ENCODE measurements around the gene EPN2. TPM values are rescaled to one million over a fixed set of nuclear protein-coding genes. Genes with fewer than 3 reads are reported as not detected.

EPN2 gene
- total and polyA plus RNA-seq, 3 donors from 2014 or later, result 60.0 to 66.5 (median 61.1) TPM

DNA sequence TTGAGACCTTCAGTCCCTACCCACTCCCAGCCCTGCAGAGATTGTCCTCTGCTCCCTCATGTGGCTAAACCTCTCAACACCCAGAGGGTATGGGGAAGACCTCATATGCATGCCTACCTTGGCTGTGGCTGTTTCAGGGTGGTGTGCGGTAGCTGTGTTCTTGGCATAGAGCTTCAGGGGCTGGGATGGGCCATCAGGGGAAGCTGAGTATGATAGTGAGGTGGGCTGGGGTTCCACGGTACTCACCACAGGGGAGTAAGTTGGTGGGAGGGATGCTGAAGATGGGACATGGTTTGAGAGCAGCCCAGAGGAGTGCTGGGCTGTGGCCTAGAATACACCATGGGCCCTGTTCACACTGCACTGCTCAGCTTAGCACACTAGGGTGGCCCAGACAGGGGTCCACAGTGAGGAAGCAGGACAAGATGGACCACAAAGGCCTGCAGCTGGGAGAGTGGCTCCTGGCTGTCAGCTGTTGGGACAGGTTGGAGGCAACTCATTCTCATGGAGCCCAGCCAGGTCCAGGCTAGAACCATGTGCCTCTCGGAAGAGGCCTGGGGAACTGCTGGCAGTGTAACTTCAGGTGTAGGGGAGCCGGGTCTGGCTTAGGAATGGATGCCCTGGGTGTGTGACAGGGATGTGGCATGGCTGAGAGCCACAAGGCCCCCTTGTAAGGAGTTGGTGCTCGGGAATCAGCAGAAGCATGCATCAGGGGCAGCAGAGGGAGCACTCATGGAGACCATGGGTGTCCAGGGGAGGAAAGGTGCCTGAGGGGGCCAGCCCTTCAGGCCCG is 146.7 kb downstream of the EPN2 start:
- TF ChIP-seq, protein P1, sequence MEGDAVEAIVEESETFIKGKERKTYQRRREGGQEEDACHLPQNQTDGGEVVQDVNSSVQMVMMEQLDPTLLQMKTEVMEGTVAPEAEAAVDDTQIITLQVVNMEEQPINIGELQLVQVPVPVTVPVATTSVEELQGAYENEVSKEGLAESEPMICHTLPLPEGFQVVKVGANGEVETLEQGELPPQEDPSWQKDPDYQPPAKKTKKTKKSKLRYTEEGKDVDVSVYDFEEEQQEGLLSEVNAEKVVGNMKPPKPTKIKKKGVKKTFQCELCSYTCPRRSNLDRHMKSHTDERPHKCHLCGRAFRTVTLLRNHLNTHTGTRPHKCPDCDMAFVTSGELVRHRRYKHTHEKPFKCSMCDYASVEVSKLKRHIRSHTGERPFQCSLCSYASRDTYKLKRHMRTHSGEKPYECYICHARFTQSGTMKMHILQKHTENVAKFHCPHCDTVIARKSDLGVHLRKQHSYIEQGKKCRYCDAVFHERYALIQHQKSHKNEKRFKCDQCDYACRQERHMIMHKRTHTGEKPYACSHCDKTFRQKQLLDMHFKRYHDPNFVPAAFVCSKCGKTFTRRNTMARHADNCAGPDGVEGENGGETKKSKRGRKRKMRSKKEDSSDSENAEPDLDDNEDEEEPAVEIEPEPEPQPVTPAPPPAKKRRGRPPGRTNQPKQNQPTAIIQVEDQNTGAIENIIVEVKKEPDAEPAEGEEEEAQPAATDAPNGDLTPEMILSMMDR (IDR thresholded peaks at IDR 0.05), result no peak
- TF ChIP-seq POLR2A (IDR thresholded peaks at IDR 0.05), result no peak
- Histone ChIP-seq H3K9me3 (no peaks in the 10 kb centered on the region), H3K4me1 (peaks cover 55% of the 10 kb centered on the region), H3K4me3 (no peak overlapping the region), H3K27ac (peak overlapping the region; percentile 79 to 87), H3K27me3 (no peaks in the 10 kb centered on the region), H3K36me3 (ENCODE audit: low read depth, missing control alignments) (no peaks in the 10 kb centered on the region)
- intact Hi-C loops (cut with DNase I; ENCODE audit: low total_unique reads), result no loop called here
- DNase-seq, result no peak
- WGBS, 2 donors, result 81 to 90% methylated on average over 3 to 6 of the region's 6 CpGs

DNA sequence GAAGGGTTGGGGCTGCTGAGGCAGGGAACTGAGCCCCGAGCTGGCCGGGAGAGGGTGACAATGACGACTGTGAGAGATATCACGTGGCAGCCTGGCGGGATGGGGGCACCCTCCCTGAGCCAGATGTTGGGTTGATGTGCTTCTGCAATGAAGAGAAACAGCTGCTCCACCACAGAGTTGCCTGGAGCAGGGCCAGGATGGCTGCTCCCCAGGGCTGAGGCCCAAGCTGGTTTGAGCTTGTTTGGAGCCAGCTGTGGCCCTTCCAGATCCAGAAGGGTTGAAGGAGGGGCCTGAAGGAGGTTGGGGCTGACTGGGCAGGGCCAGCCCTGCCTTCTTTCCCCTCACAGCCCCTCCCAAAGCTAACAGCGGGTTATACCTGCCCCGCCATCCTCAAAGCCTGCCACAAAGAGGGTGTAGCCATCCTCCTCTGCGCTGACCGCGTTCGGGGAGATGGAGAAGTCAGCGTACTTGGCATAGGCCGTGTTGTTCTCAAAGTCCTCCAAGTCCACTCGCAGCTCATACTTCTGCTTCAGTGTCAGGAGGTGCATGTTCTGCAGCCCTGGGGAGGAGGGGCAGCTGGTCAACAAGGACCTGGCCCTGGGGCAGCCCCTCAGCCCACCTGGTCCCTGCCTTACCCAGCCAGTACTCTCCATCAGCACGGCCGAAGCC is 147.7 kb downstream of the EPN2 start:
- no peak overlapping the region for H3K4me3 ChIP-seq
- no peaks in the 10 kb centered on the region for H3K36me3 ChIP-seq (ENCODE audit: low read depth, missing control alignments)
- intact Hi-C loops (cut with DNase I; ENCODE audit: low total_unique reads), result no loop called here
- H3K4me1 ChIP-seq, result peaks cover 55% of the 10 kb centered on the region
- WGBS, 2 donors, result 51 to 54% methylated on average over 5 to 16 of the region's 16 CpGs
- DNase-seq, result peak; percentile 67
- peak overlapping the region; percentile 79 to 87 for H3K27ac ChIP-seq
- H3K27me3 ChIP-seq, result no peaks in the 10 kb centered on the region
- TF ChIP-seq, protein P1 (IDR thresholded peaks at IDR 0.05), result no peak
- no peak for TF ChIP-seq POLR2A (IDR thresholded peaks at IDR 0.05)
- no peaks in the 10 kb centered on the region for H3K9me3 ChIP-seq

DNA sequence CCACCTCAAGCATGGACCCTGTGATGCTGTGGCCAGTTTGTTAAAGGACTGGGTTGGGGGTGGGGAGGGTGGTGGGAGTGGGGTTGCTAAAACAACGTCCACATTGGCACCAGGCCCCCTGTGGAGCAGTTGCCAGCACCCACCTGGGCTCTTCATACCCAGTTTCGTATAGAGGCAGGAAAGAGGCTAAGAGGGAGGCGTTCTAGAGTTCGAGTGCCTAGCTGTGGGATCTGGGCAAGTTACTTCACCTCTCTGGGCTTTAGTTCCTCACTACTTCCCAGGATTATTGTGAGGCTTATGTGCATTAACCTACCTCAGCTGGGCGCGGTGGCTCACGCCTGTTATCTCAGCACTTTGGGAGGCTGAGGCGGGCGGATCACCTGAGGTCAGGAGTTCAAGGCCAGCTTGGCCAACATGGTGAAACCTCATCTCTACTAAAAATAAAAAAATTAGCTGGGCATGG is 148.4 kb downstream of the EPN2 start:
- peak overlapping the region; percentile 79 to 87 for H3K27ac ChIP-seq
- H3K4me1 ChIP-seq, result peaks cover 62% of the 10 kb centered on the region
- DNase-seq, result no peak
- no peak overlapping the region for H3K4me3 ChIP-seq
- H3K27me3 ChIP-seq, result no peaks in the 10 kb centered on the region
- 88 to 89% methylated on average over 8 to 9 of the region's 9 CpGs for WGBS, 2 donors
- TF ChIP-seq, protein P1 (IDR thresholded peaks at IDR 0.05), result no peak
- no peak for TF ChIP-seq POLR2A (IDR thresholded peaks at IDR 0.05)
- H3K36me3 ChIP-seq (ENCODE audit: low read depth, missing control alignments), result no peaks in the 10 kb centered on the region
- intact Hi-C loops (cut with DNase I; ENCODE audit: low total_unique reads), result no loop called here
- no peaks in the 10 kb centered on the region for H3K9me3 ChIP-seq

MicroRNAs within 50 kb of the gene (microRNA counts, 767-probe panel; counts per million panel counts)
- microRNA hsa-miR-1180, result 4,987 to 6,072 counts per million in 2 donors

Small RNA genes within 50 kb of the gene (microRNA-seq; reads per million reads assigned to microRNA genes)
- gene MIR1180 (ENCODE audit: borderline number of aligned reads in 2 of 2, borderline replicate concordance in 1 of 2), result 589 to 912 reads per million in 2 donors

Small RNA genes within 50 kb of the gene (small RNA-seq; reads per million reads assigned to genes)
- gene MIR1180, result 1.4 to 3.1 reads per million in 2 donors

Other genes with a start within 250 kb of the EPN2 start
- gene FAM83G, start 232.6 kb upstream of the EPN2 start, total RNA-seq, result 1 to 10 TPM; 4.6 to 4.7 TPM
- 2.5 TPM for gene FAM83G, start 232.6 kb upstream of the EPN2 start, polyA plus RNA-seq (ENCODE audit: insufficient read depth, low read depth, low replicate concordance)
- gene GRAP, start 190.4 kb upstream of the EPN2 start, total RNA-seq, result 1 to 10 TPM; 5.3 to 7.2 TPM
- 13.2 TPM for gene GRAP, start 190.4 kb upstream of the EPN2 start, polyA plus RNA-seq (ENCODE audit: insufficient read depth, low read depth, low replicate concordance)
- 1 to 10 TPM; 2.0 to 2.2 TPM for gene GRAPL, start 109.8 kb upstream of the EPN2 start, total RNA-seq
- 9.5 TPM for gene GRAPL, start 109.8 kb upstream of the EPN2 start, polyA plus RNA-seq (ENCODE audit: insufficient read depth, low read depth, low replicate concordance)
- 10 to 100 TPM; 42.1 to 59.9 TPM for gene B9D1, start 125.4 kb downstream of the EPN2 start, total RNA-seq
- 132 TPM for gene B9D1, start 125.4 kb downstream of the EPN2 start, polyA plus RNA-seq (ENCODE audit: insufficient read depth, low read depth, low replicate concordance)
- gene MAPK7, start 141.1 kb downstream of the EPN2 start, total RNA-seq, result 10 to 100 TPM; 49.7 to 65.4 TPM
- gene MAPK7, start 141.1 kb downstream of the EPN2 start, polyA plus RNA-seq (ENCODE audit: insufficient read depth, low read depth, low replicate concordance), result 54.1 TPM
- gene MFAP4, start 149.8 kb downstream of the EPN2 start, total RNA-seq, result 10 to 100 TPM; 24.0 to 55.7 TPM
- gene MFAP4, start 149.8 kb downstream of the EPN2 start, polyA plus RNA-seq (ENCODE audit: insufficient read depth, low read depth, low replicate concordance), result 108 TPM
- 1 to 10 TPM; 2.1 to 8.1 TPM for gene RNF112, start 173.9 kb downstream of the EPN2 start, total RNA-seq
- gene RNF112, start 173.9 kb downstream of the EPN2 start, polyA plus RNA-seq (ENCODE audit: insufficient read depth, low read depth, low replicate concordance), result 4.6 TPM

Measured in testis (tissue), 3 donors.